HG03045 (cell line): Measurements from ENCODE around the gene IL6R.
"Not testable (repeated sequence)": the region's sequence is repeated elsewhere in the genome, so short reads cannot be mapped to it uniquely, and the experiment has no call there.

Experiments
- ATAC-seq: cut with Tn5 transposase; IDR thresholded peaks from one replicate; pipeline ENCODE4 v1.9.1; 2021; ENCODE audit warnings: mild to moderate bottlenecking, moderate library complexity; ENCODE audit not compliant: unreplicated experiment

Gene IL6R

GRCh38 chr1:154479764-154480421 lies 74.8 kb downstream of the IL6R start:
- ATAC-seq: no peak

- no peak for ATAC-seq
Measured at GRCh38 chr1:154481053-154481452, 75.9 kb downstream of the IL6R start.

- ATAC-seq: no peak
Measured at GRCh38 chr1:154483941-154484803, 79.0 kb downstream of the IL6R start.

- ATAC-seq: no peak
Measured at GRCh38 chr1:154485106-154485505, 80.0 kb downstream of the IL6R start.

- ATAC-seq: no peak
Measured at GRCh38 chr1:154485910-154486496, 80.9 kb downstream of the IL6R start.

- ATAC-seq: not testable (repeated sequence)
Measured at GRCh38 chr1:154486756-154487155, 81.6 kb downstream of the IL6R start.

GRCh38 chr1:154488922-154489321 lies 83.8 kb downstream of the IL6R start:
- no peak for ATAC-seq

GRCh38 chr1:154489695-154490274 lies 84.6 kb downstream of the IL6R start:
- ATAC-seq: no peak

- ATAC-seq: no peak
Measured at GRCh38 chr1:154490317-154490716, 85.2 kb downstream of the IL6R start.

- ATAC-seq: no peak
Measured at GRCh38 chr1:154492115-154492514, 87.0 kb downstream of the IL6R start.

GRCh38 chr1:154493276-154493675 lies 88.1 kb downstream of the IL6R start:
- no peak for ATAC-seq

- no peak for ATAC-seq
Measured at GRCh38 chr1:154495496-154496273, 90.5 kb downstream of the IL6R start.

- no peak for ATAC-seq
Measured at GRCh38 chr1:154496383-154496782, 91.2 kb downstream of the IL6R start.

GRCh38 chr1:154497026-154497806 lies 92.1 kb downstream of the IL6R start:
- ATAC-seq: no peak

GRCh38 chr1:154499446-154499845 lies 94.3 kb downstream of the IL6R start:
- ATAC-seq: no peak

- ATAC-seq: no peak
Measured at GRCh38 chr1:154500533-154500932, 95.4 kb downstream of the IL6R start.

GRCh38 chr1:154501423-154502065 lies 96.4 kb downstream of the IL6R start:
- no peak for ATAC-seq

- ATAC-seq: no peak
Measured at GRCh38 chr1:154502066-154502743, 97.1 kb downstream of the IL6R start, which contains the start of the genes SHE and TDRD10. Gene SHE (minus strand): TSS chr1:154502412. CDS start chr1:154502026, 386 bp downstream. Gene TDRD10 (plus strand): TSS chr1:154502219. CDS start chr1:154506904, 4,685 bp downstream.

GRCh38 chr1:154502744-154503115 lies 97.6 kb downstream of the IL6R start:
- no peak for ATAC-seq
